ENCODE data around the gene TCF21. TPM values are rescaled to one million over a fixed set of nuclear protein-coding genes. Genes with fewer than 3 reads are reported as not detected.

Gene TCF21
- total and polyA plus RNA-seq, 2 of the 13 experiments (the other 11 are each of a cell fraction or from before 2014, with no cell fraction given), result not detected

GRCh38 chr6:133844709-133845108 is 44.2 kb upstream of the TCF21 start (continued):
- TF ChIP-seq ZNF850 (CRISPR knock-in tag; conservative IDR thresholded peaks at IDR 0.05), result no peak
- TF ChIP-seq IRF2 (CRISPR knock-in tag; IDR thresholded peaks at IDR 0.05), result no peak
- TF ChIP-seq MEIS2 (CRISPR knock-in tag; IDR thresholded peaks at IDR 0.05), result no peak
- TF ChIP-seq ZFX (CRISPR knock-in tag; IDR thresholded peaks at IDR 0.05; ENCODE audit: low read depth), result no peak
- no peak for TF ChIP-seq NR2C2 (CRISPR knock-in tag; IDR thresholded peaks at IDR 0.05; ENCODE audit: borderline replicate concordance)
- TF ChIP-seq ZFP36 (IDR thresholded peaks at IDR 0.05; ENCODE audit: borderline replicate concordance, low read depth, low read length, partially characterized antibody), result no peak
- TF ChIP-seq MAFK (conservative IDR thresholded peaks at IDR 0.05 in 1 of 2, IDR thresholded peaks at IDR 0.05 in 1 of 2; ENCODE audit: low read length in 2 of 2), result no peak
- no peak for TF ChIP-seq SMARCE1 (IDR thresholded peaks at IDR 0.05; ENCODE audit: borderline replicate concordance)

DNA sequence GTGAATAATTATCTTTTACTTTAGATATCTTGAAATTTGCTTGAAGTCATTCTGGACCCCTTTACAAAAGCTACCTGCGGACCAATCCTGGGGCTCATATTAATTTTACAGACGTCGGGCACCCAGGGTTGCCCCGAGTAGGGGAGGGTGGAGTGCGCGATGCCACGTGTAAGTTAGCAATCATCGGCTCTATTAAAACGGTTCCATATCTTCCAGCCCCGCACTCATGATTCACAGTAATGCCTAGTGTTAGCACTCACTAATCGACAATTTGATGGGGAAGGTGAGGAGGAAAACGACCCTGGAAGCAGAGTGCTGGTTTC is 34.9 kb upstream of the TCF21 start:
- intact Hi-C loops (cut with micrococcal nuclease; ENCODE audit: unreplicated experiment) (no loop called here), in situ Hi-C loops (cut with HindIII; ENCODE audit: extremely low pct_ligation_motif_present, low pct_unique_long_range_greater_than_20kb) (no loop called here)
- DNase-seq (ENCODE audit: low spot score), result no peak
- 21% methylated on average over 12 of the region's 12 CpGs for whole genome bisulfite sequencing (ENCODE audit: low lambda C conversion rate)
- H2AFZ ChIP-seq (ENCODE audit: low read length), result no peak overlapping the region
- H3K27me3 ChIP-seq (ENCODE audit: control insufficient read depth in 1 of 2, insufficient read depth in 2 of 2, low read length in 2 of 2), result peaks cover 1 to 28% of the 10 kb centered on the region in 2 experiments; a peak in 3 of 5 replicates
- no peaks in the 10 kb centered on the region for H3K36me3 ChIP-seq (replicated peaks in 1 of 2; ENCODE audit: control insufficient read depth in 1 of 2, insufficient read depth in 2 of 2, low read length in 2 of 2)
- no peak overlapping the region for H3K4me3 ChIP-seq (replicated peaks in 1 of 3; ENCODE audit: insufficient read depth in 1 of 3, low read depth in 2 of 3, low read length in 3 of 3)
- H3K4me1 ChIP-seq (ENCODE audit: insufficient read depth, low read length), result 0 out of 2 replicates have a peak, but pooled peaks cover 6% of the 10 kb centered on the region
- no peak overlapping the region for H3K27ac ChIP-seq (ENCODE audit: extremely low read length, insufficient read depth, low read length)
- ChIA-PET POLR2A (no interaction called here), CTCF (ENCODE audit: low intra/inter-chr PET ratio, low total read pairs) (interaction anchor here (1.1 kb wide), 1 partner anchor 243 kb away, joined by 3 read pairs; no protein-coding TSS in a partner anchor)
- FAIRE-seq, result no peak
- no peak overlapping the region for H3K4me2 ChIP-seq (ENCODE audit: low read depth, low read length)
- no peak for ATAC-seq
- no peaks in the 10 kb centered on the region for H3K79me2 ChIP-seq (ENCODE audit: insufficient read depth, low read length)
- no TSS peak for BruUV-seq (replicated peaks)
- no peak overlapping the region for H3K9ac ChIP-seq (ENCODE audit: insufficient read depth, low read depth, low read length)
- H4K20me1 ChIP-seq (ENCODE audit: insufficient read depth, low read length), result no peaks in the 10 kb centered on the region
- no peaks in the 10 kb centered on the region for H3K9me3 ChIP-seq (ENCODE audit: low read length)
- TF ChIP-seq ZNF407 (CRISPR knock-in tag; IDR thresholded peaks at IDR 0.05; ENCODE audit: not compliant biosample characterization) (no peak), ZNF589 (CRISPR knock-in tag; conservative IDR thresholded peaks at IDR 0.05) (no peak), ZNF782 (CRISPR knock-in tag; IDR thresholded peaks at IDR 0.05; ENCODE audit: borderline replicate concordance) (no peak), ATRX (CRISPR knock-in tag; IDR thresholded peaks at IDR 0.05; ENCODE audit: borderline replicate concordance) (no peak)
